ENCODE data around the gene KCTD18.

- TF ChIP-seq CTCF (conservative IDR thresholded peaks at IDR 0.05) = no peak
- no peak for TF ChIP-seq EZH2 (IDR thresholded peaks at IDR 0.05; ENCODE audit: low read depth)
These were observed 61.4 kb downstream of the KCTD18 start for GRCh38 chr2:200448455-200448854.
